ENCODE data around the gene NWD2.

NWD2 gene

DNA sequence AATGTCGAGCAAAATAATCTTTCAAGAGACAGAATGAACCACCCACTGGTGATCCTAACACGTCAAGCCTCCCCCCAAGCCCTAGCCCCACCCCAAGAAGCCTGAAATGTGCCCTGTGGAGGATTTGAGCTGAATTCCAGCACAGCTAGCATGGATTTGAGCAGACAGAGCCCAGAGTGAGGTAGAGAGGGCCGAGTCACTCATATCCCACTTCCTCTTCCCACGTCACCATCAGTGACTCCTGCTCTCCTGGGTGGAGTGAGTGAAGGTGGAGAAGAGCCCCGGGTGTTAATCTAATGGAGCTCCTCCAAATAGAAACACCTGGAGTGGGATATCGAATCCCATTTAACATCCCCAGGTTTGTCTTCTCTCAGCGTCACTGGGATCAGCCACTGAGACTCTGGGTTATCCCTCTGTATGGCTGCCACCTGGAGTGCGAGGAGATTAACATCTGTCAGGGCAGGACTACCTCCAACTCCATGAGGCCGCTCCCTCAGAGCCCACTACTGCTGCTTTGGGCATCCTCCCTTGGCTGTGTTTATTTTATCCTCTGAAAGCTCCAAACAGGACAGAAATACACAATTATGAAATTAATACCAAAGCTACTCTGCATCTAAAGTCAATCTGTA lies 136.6 kb downstream of the NWD2 start:
- no peak for DNase-seq (ENCODE audit: low read depth, low spot score)

DNA sequence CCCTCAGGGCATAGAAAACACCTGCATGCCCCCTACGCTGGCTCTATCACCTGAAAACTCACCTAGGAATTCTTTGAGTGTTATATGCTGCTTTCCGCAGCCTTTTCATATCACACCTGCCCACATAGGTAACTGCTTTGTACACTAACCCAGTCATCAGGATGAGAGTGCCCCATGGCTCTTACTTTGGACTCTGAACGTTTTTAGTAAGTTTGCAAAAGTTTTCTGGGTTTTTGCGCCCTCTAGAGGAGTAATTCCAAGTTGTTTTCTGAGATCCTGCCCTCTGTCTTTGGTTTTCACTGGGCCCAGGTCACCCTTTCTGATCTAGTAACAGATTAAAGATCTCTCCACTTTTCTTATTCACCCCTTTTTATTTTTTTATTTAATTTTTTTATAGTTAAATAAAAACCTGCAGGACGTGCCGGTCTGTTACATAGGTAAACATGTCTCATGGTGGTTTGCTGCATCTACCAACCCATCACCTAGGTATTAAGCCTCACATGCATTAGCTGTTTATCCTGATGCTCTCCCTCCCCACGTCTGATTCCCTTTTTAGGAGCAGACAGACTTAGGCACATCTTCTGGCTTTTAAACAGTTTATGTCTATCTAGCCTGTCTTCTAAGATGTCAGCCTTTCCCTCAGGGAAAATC lies 139.2 kb downstream of the NWD2 start:
- TF ChIP-seq SUZ12 (IDR thresholded peaks at IDR 0.05; ENCODE audit: extremely low read depth, insufficient read depth, insufficient read length) (no peak), ZNF274 (IDR thresholded peaks at IDR 0.05; ENCODE audit: low read depth, low read length) (no peak), YY1 (IDR thresholded peaks at IDR 0.05; ENCODE audit: insufficient read depth, insufficient read length) (no peak)
- Histone ChIP-seq H3K36me3 (ENCODE audit: insufficient read depth, insufficient read length, low read length) (no peaks in the 10 kb centered on the region), H3K4me3 (ENCODE audit: insufficient read length, low read depth) (no peak overlapping the region), H3K9me3 (ENCODE audit: insufficient read depth, low read length) (no peaks in the 10 kb centered on the region), H3K27me3 (ENCODE audit: insufficient read depth, insufficient read length) (no peaks in the 10 kb centered on the region), H3K9ac (ENCODE audit: insufficient read length, low read depth) (no peak overlapping the region), H3K4me1 (ENCODE audit: insufficient read depth, insufficient read length) (no peaks in the 10 kb centered on the region)
- DNase-seq (ENCODE audit: low read depth, low spot score) = peak; percentile 39

More for the DNA sequence above, 136.6 kb downstream of the NWD2 start:
- H3K9ac ChIP-seq (ENCODE audit: insufficient read length, low read depth) = no peak overlapping the region
- H3K9me3 ChIP-seq (ENCODE audit: insufficient read depth, low read length) = no peaks in the 10 kb centered on the region
- no peak overlapping the region for H3K4me3 ChIP-seq (ENCODE audit: insufficient read length, low read depth)
- no peaks in the 10 kb centered on the region for H3K36me3 ChIP-seq (ENCODE audit: insufficient read depth, insufficient read length, low read length)
- no peak for TF ChIP-seq SUZ12 (IDR thresholded peaks at IDR 0.05; ENCODE audit: extremely low read depth, insufficient read depth, insufficient read length)
- no peak for TF ChIP-seq YY1 (IDR thresholded peaks at IDR 0.05; ENCODE audit: insufficient read depth, insufficient read length)
- no peaks in the 10 kb centered on the region for H3K4me1 ChIP-seq (ENCODE audit: insufficient read depth, insufficient read length)
- no peaks in the 10 kb centered on the region for H3K27me3 ChIP-seq (ENCODE audit: insufficient read depth, insufficient read length)

DNA sequence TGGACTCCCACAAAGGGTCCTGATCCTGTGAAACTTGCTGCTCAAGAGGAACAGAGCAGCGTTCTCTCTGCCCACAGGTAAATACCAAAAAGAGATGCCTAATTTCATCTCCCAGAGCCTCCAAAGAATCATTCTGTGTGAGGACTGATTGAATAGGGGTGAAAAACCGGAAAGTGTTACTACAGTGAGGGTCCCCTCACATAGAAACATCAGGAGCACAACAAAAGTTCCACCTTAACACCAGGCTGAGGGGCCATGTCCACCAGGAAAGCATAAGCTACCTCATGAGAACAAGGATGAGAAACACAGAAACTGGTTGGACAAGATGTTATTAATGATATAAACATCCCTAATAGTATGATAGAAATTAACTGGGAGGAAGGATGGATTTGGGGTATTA lies 140.9 kb downstream of the NWD2 start:
- Histone ChIP-seq H3K4me3 (ENCODE audit: insufficient read length, low read depth) (no peak overlapping the region), H3K27me3 (ENCODE audit: insufficient read depth, insufficient read length) (no peaks in the 10 kb centered on the region), H3K9me3 (ENCODE audit: insufficient read depth, low read length) (no peaks in the 10 kb centered on the region), H3K9ac (ENCODE audit: insufficient read length, low read depth) (no peak overlapping the region), H3K4me1 (ENCODE audit: insufficient read depth, insufficient read length) (no peaks in the 10 kb centered on the region), H3K36me3 (ENCODE audit: insufficient read depth, insufficient read length, low read length) (no peaks in the 10 kb centered on the region)
- no peak for TF ChIP-seq SUZ12 (IDR thresholded peaks at IDR 0.05; ENCODE audit: extremely low read depth, insufficient read depth, insufficient read length)
- TF ChIP-seq YY1 (IDR thresholded peaks at IDR 0.05; ENCODE audit: insufficient read depth, insufficient read length) = no peak
- no peak for TF ChIP-seq ZNF274 (IDR thresholded peaks at IDR 0.05; ENCODE audit: low read depth, low read length)
- no peak for DNase-seq (ENCODE audit: low read depth, low spot score)

DNA sequence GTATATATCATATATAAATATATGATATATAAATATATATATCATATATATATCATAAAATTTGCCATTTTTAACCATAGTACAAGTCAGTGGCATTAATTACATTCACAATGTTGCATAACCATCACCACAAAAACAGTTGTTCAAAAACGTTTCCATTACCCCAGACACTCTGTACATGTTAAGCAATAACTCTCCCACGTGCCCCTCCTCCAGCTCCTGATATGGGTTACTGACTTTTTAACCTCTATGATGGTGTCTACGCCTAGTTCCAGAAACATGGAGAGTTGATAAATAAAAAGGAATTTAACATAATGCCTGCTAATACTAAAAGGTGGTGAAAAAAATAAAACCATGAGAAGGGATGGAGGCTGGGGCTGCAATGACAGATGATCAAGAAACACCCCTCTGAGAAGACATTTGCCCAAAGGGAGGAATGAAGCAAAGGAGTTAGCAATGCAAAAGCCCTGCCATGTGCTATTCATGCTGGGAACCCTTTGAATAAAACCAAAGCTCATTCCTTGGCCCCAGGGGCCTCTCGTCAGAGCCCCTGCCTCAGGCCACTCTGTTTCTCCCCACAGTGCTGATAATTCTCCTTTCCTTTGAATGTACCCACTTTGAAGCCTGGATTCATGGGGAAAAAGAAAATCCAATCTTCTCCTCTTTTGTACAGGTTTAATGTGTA lies 144.3 kb downstream of the NWD2 start:
- DNase-seq (ENCODE audit: low read depth, low spot score) = peak; percentile 38

DNA sequence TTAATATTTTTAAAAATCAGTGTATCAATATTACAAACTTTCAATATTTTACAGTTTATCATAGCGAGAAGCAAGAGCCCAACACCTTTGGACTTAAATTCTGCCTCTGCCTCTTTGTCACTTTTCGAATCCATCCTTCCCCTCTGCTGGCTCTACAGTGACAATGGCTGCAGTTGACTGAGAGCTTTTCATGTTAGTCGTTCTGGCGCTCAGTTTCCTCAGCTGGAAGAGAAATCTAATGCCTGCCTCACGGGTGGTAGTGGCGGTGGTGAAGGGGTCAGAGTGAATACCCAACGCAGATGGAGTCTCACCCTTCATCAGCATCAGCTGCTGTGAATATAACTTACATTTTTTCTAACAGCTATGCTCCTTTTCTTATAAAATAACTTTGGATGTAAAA lies 144.8 kb downstream of the NWD2 start:
- Histone ChIP-seq H3K4me3 (ENCODE audit: insufficient read length, low read depth) (no peak overlapping the region), H3K9ac (ENCODE audit: insufficient read length, low read depth) (peak overlapping the region; percentile 56), H3K36me3 (ENCODE audit: insufficient read depth, insufficient read length, low read length) (no peaks in the 10 kb centered on the region), H3K27me3 (ENCODE audit: insufficient read depth, insufficient read length) (no peaks in the 10 kb centered on the region), H3K9me3 (ENCODE audit: insufficient read depth, low read length) (no peaks in the 10 kb centered on the region), H3K4me1 (ENCODE audit: insufficient read depth, insufficient read length) (no peaks in the 10 kb centered on the region)
- TF ChIP-seq SUZ12 (IDR thresholded peaks at IDR 0.05; ENCODE audit: extremely low read depth, insufficient read depth, insufficient read length) (no peak), YY1 (IDR thresholded peaks at IDR 0.05; ENCODE audit: insufficient read depth, insufficient read length) (no peak), ZNF274 (IDR thresholded peaks at IDR 0.05; ENCODE audit: low read depth, low read length) (no peak)
- peak; percentile 6 for DNase-seq (ENCODE audit: low read depth, low spot score)

More for the DNA sequence above, 144.3 kb downstream of the NWD2 start:
- peak overlapping the region; percentile 56 for H3K9ac ChIP-seq (ENCODE audit: insufficient read length, low read depth)
- H3K4me1 ChIP-seq (ENCODE audit: insufficient read depth, insufficient read length) = no peaks in the 10 kb centered on the region
- H3K4me3 ChIP-seq (ENCODE audit: insufficient read length, low read depth) = no peak overlapping the region
- no peaks in the 10 kb centered on the region for H3K9me3 ChIP-seq (ENCODE audit: insufficient read depth, low read length)
- no peaks in the 10 kb centered on the region for H3K27me3 ChIP-seq (ENCODE audit: insufficient read depth, insufficient read length)
- TF ChIP-seq ZNF274 (IDR thresholded peaks at IDR 0.05; ENCODE audit: low read depth, low read length) (no peak), SUZ12 (IDR thresholded peaks at IDR 0.05; ENCODE audit: extremely low read depth, insufficient read depth, insufficient read length) (no peak), YY1 (IDR thresholded peaks at IDR 0.05; ENCODE audit: insufficient read depth, insufficient read length) (no peak)
- no peaks in the 10 kb centered on the region for H3K36me3 ChIP-seq (ENCODE audit: insufficient read depth, insufficient read length, low read length)

DNA sequence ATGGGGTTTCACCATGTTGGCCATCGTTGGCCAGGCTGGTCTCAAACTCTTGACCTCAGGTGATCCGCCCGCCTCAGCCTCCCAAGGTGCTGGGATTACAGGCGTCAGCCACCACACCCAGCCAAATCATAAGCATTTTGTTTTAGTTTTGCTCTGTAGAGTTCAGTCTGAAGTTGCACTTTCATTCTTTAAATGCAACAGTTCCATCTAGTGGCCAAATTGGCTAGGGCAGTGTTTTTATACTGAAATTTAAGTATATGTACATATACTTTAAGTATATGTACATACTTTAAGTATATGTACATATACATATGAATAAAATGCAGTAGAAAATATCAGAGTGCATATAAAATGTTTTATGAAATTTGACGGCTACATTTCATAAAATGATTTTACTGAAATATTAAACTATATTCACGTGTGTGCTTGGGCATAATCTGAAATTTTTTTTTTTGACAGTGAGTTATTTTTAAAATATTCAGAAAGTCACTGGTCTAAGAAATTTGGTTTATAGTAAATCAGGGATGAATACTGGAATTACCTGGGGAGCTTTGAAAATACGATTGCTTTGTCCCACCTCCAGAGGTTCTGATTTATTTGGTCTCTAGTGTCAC lies 145.5 kb downstream of the NWD2 start:
- H3K9ac ChIP-seq (ENCODE audit: insufficient read length, low read depth) = no peak overlapping the region
- H3K4me1 ChIP-seq (ENCODE audit: insufficient read depth, insufficient read length) = no peaks in the 10 kb centered on the region
- TF ChIP-seq YY1 (IDR thresholded peaks at IDR 0.05; ENCODE audit: insufficient read depth, insufficient read length) (no peak), SUZ12 (IDR thresholded peaks at IDR 0.05; ENCODE audit: extremely low read depth, insufficient read depth, insufficient read length) (no peak), ZNF274 (IDR thresholded peaks at IDR 0.05; ENCODE audit: low read depth, low read length) (no peak)
- peak; percentile 38 for DNase-seq (ENCODE audit: low read depth, low spot score)
- no peak overlapping the region for H3K4me3 ChIP-seq (ENCODE audit: insufficient read length, low read depth)
- no peaks in the 10 kb centered on the region for H3K27me3 ChIP-seq (ENCODE audit: insufficient read depth, insufficient read length)
- H3K9me3 ChIP-seq (ENCODE audit: insufficient read depth, low read length) = no peaks in the 10 kb centered on the region
- H3K36me3 ChIP-seq (ENCODE audit: insufficient read depth, insufficient read length, low read length) = no peaks in the 10 kb centered on the region

All from NT2/D1 (cell line).